ENCODE measurements around the gene PRF1. TPM values are rescaled to one million over a fixed set of nuclear protein-coding genes. Genes with fewer than 3 reads are reported as not detected.

The PRF1 gene
- total RNA-seq = 1 to 10 TPM in 3 of 5 donors, under 1 TPM in 1, not detected in 1; under 0.01 to 2.3 (median 1.4) TPM
- polyA plus RNA-seq = 10 to 100 TPM in 1 of 3 donors, 1 to 10 TPM in 1, under 1 TPM in 1; 0.73 to 11.0 (median 1.4) TPM
- long read RNA-seq, donor 1 = 0 reads
- long read RNA-seq, donor 2 = 0 reads
- long read RNA-seq, donor 3 = 0 reads
- long read RNA-seq, donor 4 = 0 reads
- long read RNA-seq, donor 5 = 0 reads
- long read RNA-seq, donor 6, partial matches to known transcripts = 0 of 1 reads
- long read RNA-seq, donor 6, other reads (novel, unspliced or antisense) = 0 of 1 reads
- long read RNA-seq, donor 7, partial matches to known transcripts = 0 of 1 reads
- long read RNA-seq, donor 7, other reads (novel, unspliced or antisense) = 0 of 1 reads
- long read RNA-seq, donor 8 = 0 reads
- long read RNA-seq, donor 9 = 0 reads
- long read RNA-seq, donor 10 = 0 reads

DNA sequence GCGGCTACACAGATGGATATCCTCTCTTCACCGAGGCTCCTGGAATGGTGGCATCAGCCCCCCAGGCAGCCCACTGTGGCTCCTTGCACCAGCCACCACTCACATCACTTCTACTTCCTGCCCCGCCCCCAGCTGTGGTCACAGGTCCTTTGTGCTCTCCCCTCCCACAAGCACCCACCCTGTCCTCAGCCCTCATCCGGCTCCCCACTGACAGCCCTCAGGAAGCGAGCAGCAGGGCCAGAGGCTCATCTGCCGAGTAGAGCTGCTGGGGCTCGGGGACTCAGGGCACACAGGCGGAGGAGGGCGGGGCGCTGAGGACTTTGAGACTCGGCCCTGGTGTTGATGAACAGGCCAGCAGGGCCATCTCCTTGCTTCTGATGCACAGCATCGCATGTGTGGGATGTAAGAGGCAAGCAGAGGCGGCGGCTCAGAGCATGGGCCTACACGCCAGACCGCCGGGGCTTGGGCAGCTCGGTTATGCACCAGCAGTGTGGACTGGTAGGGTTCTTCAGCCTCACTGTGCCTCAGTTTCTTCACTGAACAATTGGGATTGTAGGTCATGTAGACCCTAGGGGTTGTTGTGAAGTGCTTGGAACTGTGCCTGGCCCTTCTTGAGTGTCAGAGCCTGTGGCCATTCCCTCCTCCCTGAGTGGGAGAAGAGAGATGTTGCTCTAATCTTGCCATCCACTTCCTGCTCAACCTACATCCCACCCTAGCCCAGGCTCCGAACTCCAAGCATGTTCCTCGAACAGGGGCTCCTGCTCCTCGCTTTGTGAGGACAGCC lies at the start of gene PRF1:
TSS of gene PRF1 (minus strand) at position 77 of the 784 bp plus-strand sequence. CDS start 1,839 bp downstream, outside the sequence.
- Histone ChIP-seq H3K4me1 (no peaks in the 10 kb centered on the region), H3K27ac (peak within 1 kb of the TSS; percentile 12 to 64 (median 51)), H3K27me3 (no peaks in the 10 kb centered on the region), H3K4me3 (peak within 1 kb of the TSS in 3 of 4 donors; percentile 12 to 31 (median 26)), H3K9me3 (no peaks in the 10 kb centered on the region), H3K36me3 (no peaks in the 10 kb centered on the region)
- TF ChIP-seq EP300 (IDR thresholded peaks at IDR 0.05) = no peak
- peak in 1 of 3 donors; percentile 48 for TF ChIP-seq POLR2AphosphoS5 (IDR thresholded peaks at IDR 0.05)
- no peak for TF ChIP-seq POLR2A (IDR thresholded peaks at IDR 0.05)
- intact Hi-C loops (cut with DNase I; ENCODE audit: low total_unique reads) = no loop called here
- DNase-seq = peak; percentile 54 to 67
- WGBS, 5 donors = 78 to 92% (median 81%) methylated on average over 13 to 21 of the region's 21 CpGs

DNA sequence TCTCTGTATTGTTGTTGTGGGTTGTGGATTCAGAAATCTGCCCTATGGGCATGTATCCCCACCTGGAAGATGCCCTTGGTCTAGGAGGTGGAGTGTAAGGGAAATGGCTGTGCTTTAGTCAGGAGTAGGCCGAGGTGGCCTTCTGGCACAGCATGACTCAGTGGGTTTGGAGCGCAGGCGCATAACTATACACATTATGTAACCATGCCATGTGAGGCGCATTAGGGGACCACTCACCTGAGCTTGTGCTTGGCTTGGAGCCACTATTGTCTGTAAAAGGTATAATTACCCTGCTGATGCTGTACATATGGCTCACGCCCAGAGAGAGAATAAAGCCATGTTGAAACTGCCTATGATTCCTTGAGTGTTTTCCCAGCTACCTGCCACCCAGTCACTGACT lies 49.1 kb upstream of the PRF1 start:
- WGBS, 5 donors = 93 to 98% (median 97%) methylated on average over 4 to 5 of the region's 5 CpGs
- H3K27me3 ChIP-seq = no peaks in the 10 kb centered on the region

GRCh38 chr10:70650718-70651117 lies 48.2 kb upstream of the PRF1 start:
- WGBS, 5 donors = 85 to 95% (median 91%) methylated on average over 3 of the region's 3 CpGs
- TF ChIP-seq, protein P1, sequence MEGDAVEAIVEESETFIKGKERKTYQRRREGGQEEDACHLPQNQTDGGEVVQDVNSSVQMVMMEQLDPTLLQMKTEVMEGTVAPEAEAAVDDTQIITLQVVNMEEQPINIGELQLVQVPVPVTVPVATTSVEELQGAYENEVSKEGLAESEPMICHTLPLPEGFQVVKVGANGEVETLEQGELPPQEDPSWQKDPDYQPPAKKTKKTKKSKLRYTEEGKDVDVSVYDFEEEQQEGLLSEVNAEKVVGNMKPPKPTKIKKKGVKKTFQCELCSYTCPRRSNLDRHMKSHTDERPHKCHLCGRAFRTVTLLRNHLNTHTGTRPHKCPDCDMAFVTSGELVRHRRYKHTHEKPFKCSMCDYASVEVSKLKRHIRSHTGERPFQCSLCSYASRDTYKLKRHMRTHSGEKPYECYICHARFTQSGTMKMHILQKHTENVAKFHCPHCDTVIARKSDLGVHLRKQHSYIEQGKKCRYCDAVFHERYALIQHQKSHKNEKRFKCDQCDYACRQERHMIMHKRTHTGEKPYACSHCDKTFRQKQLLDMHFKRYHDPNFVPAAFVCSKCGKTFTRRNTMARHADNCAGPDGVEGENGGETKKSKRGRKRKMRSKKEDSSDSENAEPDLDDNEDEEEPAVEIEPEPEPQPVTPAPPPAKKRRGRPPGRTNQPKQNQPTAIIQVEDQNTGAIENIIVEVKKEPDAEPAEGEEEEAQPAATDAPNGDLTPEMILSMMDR (IDR thresholded peaks at IDR 0.05) = no peak
- TF ChIP-seq EP300 (IDR thresholded peaks at IDR 0.05) (no peak), POLR2AphosphoS5 (IDR thresholded peaks at IDR 0.05) (no peak), POLR2A (IDR thresholded peaks at IDR 0.05) (no peak)
- H3K4me1 ChIP-seq = peaks cover 0 to 12% (median 0%) of the 10 kb centered on the region in 4 donors
- H3K27ac ChIP-seq = no peak overlapping the region
- no peaks in the 10 kb centered on the region for H3K36me3 ChIP-seq
- intact Hi-C loops (cut with DNase I; ENCODE audit: low total_unique reads) = no loop called here
- no peaks in the 10 kb centered on the region for H3K27me3 ChIP-seq
- H3K9me3 ChIP-seq = peaks cover 0 to 36% (median 14%) of the 10 kb centered on the region in 4 donors
- H3K4me3 ChIP-seq = no peak overlapping the region
- no peak for DNase-seq

More for the DNA sequence above, 49.1 kb upstream of the PRF1 start:
- H3K4me3 ChIP-seq = no peak overlapping the region
- H3K9me3 ChIP-seq = peaks cover 0 to 36% (median 14%) of the 10 kb centered on the region in 4 donors
- peaks cover 0 to 12% (median 0%) of the 10 kb centered on the region in 4 donors for H3K4me1 ChIP-seq
- H3K36me3 ChIP-seq = no peaks in the 10 kb centered on the region
- intact Hi-C loops (cut with DNase I; ENCODE audit: low total_unique reads) = no loop called here
- no peak for DNase-seq
- H3K27ac ChIP-seq = no peak overlapping the region
- TF ChIP-seq POLR2A (IDR thresholded peaks at IDR 0.05) (no peak), EP300 (IDR thresholded peaks at IDR 0.05) (no peak), POLR2AphosphoS5 (IDR thresholded peaks at IDR 0.05) (no peak)
- TF ChIP-seq, protein P1 (IDR thresholded peaks at IDR 0.05) = no peak

GRCh38 chr10:70650104-70650503 lies 47.6 kb upstream of the PRF1 start:
- WGBS, 5 donors = 82 to 92% (median 87%) methylated on average over 3 of the region's 3 CpGs
- Histone ChIP-seq H3K9me3 (peaks cover 0 to 36% (median 14%) of the 10 kb centered on the region in 4 donors), H3K4me3 (no peak overlapping the region)

More at GRCh38 chr10:70650104-70650503, 47.6 kb upstream of the PRF1 start:
- no peak for DNase-seq
- H3K36me3 ChIP-seq = no peaks in the 10 kb centered on the region
- no peaks in the 10 kb centered on the region for H3K27me3 ChIP-seq
- no peak overlapping the region for H3K27ac ChIP-seq
- TF ChIP-seq POLR2AphosphoS5 (IDR thresholded peaks at IDR 0.05) (no peak), POLR2A (IDR thresholded peaks at IDR 0.05) (no peak), EP300 (IDR thresholded peaks at IDR 0.05) (no peak)
- TF ChIP-seq, protein P1 (IDR thresholded peaks at IDR 0.05) = no peak
- intact Hi-C loops (cut with DNase I; ENCODE audit: low total_unique reads) = no loop called here
- peaks cover 0 to 12% (median 0%) of the 10 kb centered on the region in 4 donors for H3K4me1 ChIP-seq
